ENCODE results near the gene KREMEN1.

KREMEN1 gene

GRCh38 chr22:29163808-29164207, 91.0 kb downstream of the KREMEN1 start:
- H3K36me3 ChIP-seq (ENCODE audit: control insufficient read depth in 1 of 2, insufficient read depth in 2 of 2, low read length in 2 of 2), result no peaks in the 10 kb centered on the region
- H3K9me3 ChIP-seq (ENCODE audit: control insufficient read depth in 1 of 2, low read length in 2 of 2), result no peaks in the 10 kb centered on the region
- H3K4me3 ChIP-seq (ENCODE audit: low read depth in 1 of 2, low read length in 2 of 2), result no peak overlapping the region
- H3K27ac ChIP-seq (ENCODE audit: low read depth, low read length), result no peak overlapping the region
- peaks cover 0 to 9% of the 10 kb centered on the region in 2 donors for H3K4me1 ChIP-seq (ENCODE audit: control insufficient read depth in 1 of 2, insufficient read depth in 2 of 2, low read length in 2 of 2)
- no peak overlapping the region for H3K9ac ChIP-seq (ENCODE audit: low read depth in 1 of 2, low read length in 2 of 2)
- H3K27me3 ChIP-seq (ENCODE audit: control insufficient read depth in 1 of 2, insufficient read depth in 2 of 2, low read length in 2 of 2), result no peaks in the 10 kb centered on the region

- Histone ChIP-seq H3K4me3 (ENCODE audit: low read depth in 1 of 2, low read length in 2 of 2) (no peak overlapping the region), H3K9me3 (ENCODE audit: control insufficient read depth in 1 of 2, low read length in 2 of 2) (no peaks in the 10 kb centered on the region), H3K4me1 (ENCODE audit: control insufficient read depth in 1 of 2, insufficient read depth in 2 of 2, low read length in 2 of 2) (peaks cover 0 to 9% of the 10 kb centered on the region in 2 donors), H3K27me3 (ENCODE audit: control insufficient read depth in 1 of 2, insufficient read depth in 2 of 2, low read length in 2 of 2) (no peaks in the 10 kb centered on the region), H3K9ac (ENCODE audit: low read depth in 1 of 2, low read length in 2 of 2) (no peak overlapping the region), H3K36me3 (ENCODE audit: control insufficient read depth in 1 of 2, insufficient read depth in 2 of 2, low read length in 2 of 2) (no peaks in the 10 kb centered on the region), H3K27ac (ENCODE audit: low read depth, low read length) (no peak overlapping the region)
Measured at GRCh38 chr22:29165321-29166060, 92.7 kb downstream of the KREMEN1 start.

- Histone ChIP-seq H3K36me3 (ENCODE audit: control insufficient read depth in 1 of 2, insufficient read depth in 2 of 2, low read length in 2 of 2) (no peaks in the 10 kb centered on the region), H3K4me1 (ENCODE audit: control insufficient read depth in 1 of 2, insufficient read depth in 2 of 2, low read length in 2 of 2) (peaks cover 0 to 9% of the 10 kb centered on the region in 2 donors), H3K4me3 (ENCODE audit: low read depth in 1 of 2, low read length in 2 of 2) (no peak overlapping the region), H3K27me3 (ENCODE audit: control insufficient read depth in 1 of 2, insufficient read depth in 2 of 2, low read length in 2 of 2) (no peaks in the 10 kb centered on the region), H3K9ac (ENCODE audit: low read depth in 1 of 2, low read length in 2 of 2) (no peak overlapping the region), H3K9me3 (ENCODE audit: control insufficient read depth in 1 of 2, low read length in 2 of 2) (no peaks in the 10 kb centered on the region), H3K27ac (ENCODE audit: low read depth, low read length) (no peak overlapping the region)
Measured at GRCh38 chr22:29166180-29166579, 93.3 kb downstream of the KREMEN1 start.

- H3K9ac ChIP-seq (ENCODE audit: low read depth in 1 of 2, low read length in 2 of 2), result no peak overlapping the region
- peaks cover 0 to 9% of the 10 kb centered on the region in 2 donors for H3K4me1 ChIP-seq (ENCODE audit: control insufficient read depth in 1 of 2, insufficient read depth in 2 of 2, low read length in 2 of 2)
- no peak overlapping the region for H3K4me3 ChIP-seq (ENCODE audit: low read depth in 1 of 2, low read length in 2 of 2)
- H3K9me3 ChIP-seq (ENCODE audit: control insufficient read depth in 1 of 2, low read length in 2 of 2), result no peaks in the 10 kb centered on the region
- no peaks in the 10 kb centered on the region for H3K27me3 ChIP-seq (ENCODE audit: control insufficient read depth in 1 of 2, insufficient read depth in 2 of 2, low read length in 2 of 2)
- H3K36me3 ChIP-seq (ENCODE audit: control insufficient read depth in 1 of 2, insufficient read depth in 2 of 2, low read length in 2 of 2), result no peaks in the 10 kb centered on the region
- no peak overlapping the region for H3K27ac ChIP-seq (ENCODE audit: low read depth, low read length)
Measured at GRCh38 chr22:29167032-29167911, 94.4 kb downstream of the KREMEN1 start.

GRCh38 chr22:29171721-29172120, 98.9 kb downstream of the KREMEN1 start:
- Histone ChIP-seq H3K9ac (ENCODE audit: low read depth in 1 of 2, low read length in 2 of 2) (no peak overlapping the region), H3K9me3 (ENCODE audit: control insufficient read depth in 1 of 2, low read length in 2 of 2) (peaks cover 7 to 8% of the 10 kb centered on the region in 2 donors), H3K4me3 (ENCODE audit: low read depth in 1 of 2, low read length in 2 of 2) (no peak overlapping the region), H3K4me1 (ENCODE audit: control insufficient read depth in 1 of 2, insufficient read depth in 2 of 2, low read length in 2 of 2) (peaks cover 0 to 9% of the 10 kb centered on the region in 2 donors), H3K36me3 (ENCODE audit: control insufficient read depth in 1 of 2, insufficient read depth in 2 of 2, low read length in 2 of 2) (no peaks in the 10 kb centered on the region), H3K27ac (ENCODE audit: low read depth, low read length) (no peak overlapping the region), H3K27me3 (ENCODE audit: control insufficient read depth in 1 of 2, insufficient read depth in 2 of 2, low read length in 2 of 2) (no peaks in the 10 kb centered on the region)

- no peaks in the 10 kb centered on the region for H3K36me3 ChIP-seq (ENCODE audit: control insufficient read depth in 1 of 2, insufficient read depth in 2 of 2, low read length in 2 of 2)
- H3K27ac ChIP-seq (ENCODE audit: low read depth, low read length), result no peak overlapping the region
- no peaks in the 10 kb centered on the region for H3K27me3 ChIP-seq (ENCODE audit: control insufficient read depth in 1 of 2, insufficient read depth in 2 of 2, low read length in 2 of 2)
- peaks cover 0 to 5% of the 10 kb centered on the region in 2 donors for H3K4me1 ChIP-seq (ENCODE audit: control insufficient read depth in 1 of 2, insufficient read depth in 2 of 2, low read length in 2 of 2)
- peaks cover 7 to 8% of the 10 kb centered on the region in 2 donors for H3K9me3 ChIP-seq (ENCODE audit: control insufficient read depth in 1 of 2, low read length in 2 of 2)
- H3K4me3 ChIP-seq (ENCODE audit: low read depth in 1 of 2, low read length in 2 of 2), result no peak overlapping the region
- H3K9ac ChIP-seq (ENCODE audit: low read depth in 1 of 2, low read length in 2 of 2), result no peak overlapping the region
Measured at GRCh38 chr22:29172216-29172615, 99.4 kb downstream of the KREMEN1 start.

- Histone ChIP-seq H3K9ac (ENCODE audit: low read depth in 1 of 2, low read length in 2 of 2) (no peak overlapping the region), H3K4me1 (ENCODE audit: control insufficient read depth in 1 of 2, insufficient read depth in 2 of 2, low read length in 2 of 2) (no peaks in the 10 kb centered on the region), H3K27me3 (ENCODE audit: control insufficient read depth in 1 of 2, insufficient read depth in 2 of 2, low read length in 2 of 2) (no peaks in the 10 kb centered on the region), H3K27ac (ENCODE audit: low read depth, low read length) (no peak overlapping the region), H3K9me3 (ENCODE audit: control insufficient read depth in 1 of 2, low read length in 2 of 2) (peaks cover 7 to 8% of the 10 kb centered on the region in 2 donors), H3K36me3 (ENCODE audit: control insufficient read depth in 1 of 2, insufficient read depth in 2 of 2, low read length in 2 of 2) (no peaks in the 10 kb centered on the region), H3K4me3 (ENCODE audit: low read depth in 1 of 2, low read length in 2 of 2) (no peak overlapping the region)
Measured at GRCh38 chr22:29175312-29175835, 102.5 kb downstream of the KREMEN1 start.

GRCh38 chr22:29183971-29184848, 111.4 kb downstream of the KREMEN1 start:
- no peaks in the 10 kb centered on the region for H3K27me3 ChIP-seq (ENCODE audit: control insufficient read depth in 1 of 2, insufficient read depth in 2 of 2, low read length in 2 of 2)
- no peaks in the 10 kb centered on the region for H3K4me1 ChIP-seq (ENCODE audit: control insufficient read depth in 1 of 2, insufficient read depth in 2 of 2, low read length in 2 of 2)
- no peak overlapping the region for H3K27ac ChIP-seq (ENCODE audit: low read depth, low read length)
- H3K9ac ChIP-seq (ENCODE audit: low read depth in 1 of 2, low read length in 2 of 2), result no peak overlapping the region
- H3K36me3 ChIP-seq (ENCODE audit: control insufficient read depth in 1 of 2, insufficient read depth in 2 of 2, low read length in 2 of 2), result no peaks in the 10 kb centered on the region
- H3K4me3 ChIP-seq (ENCODE audit: low read depth in 1 of 2, low read length in 2 of 2), result no peak overlapping the region
- no peaks in the 10 kb centered on the region for H3K9me3 ChIP-seq (ENCODE audit: control insufficient read depth in 1 of 2, low read length in 2 of 2)

GRCh38 chr22:29184849-29185490, 112.1 kb downstream of the KREMEN1 start:
- Histone ChIP-seq H3K4me1 (ENCODE audit: control insufficient read depth in 1 of 2, insufficient read depth in 2 of 2, low read length in 2 of 2) (no peaks in the 10 kb centered on the region), H3K9ac (ENCODE audit: low read depth in 1 of 2, low read length in 2 of 2) (no peak overlapping the region), H3K36me3 (ENCODE audit: control insufficient read depth in 1 of 2, insufficient read depth in 2 of 2, low read length in 2 of 2) (no peaks in the 10 kb centered on the region), H3K9me3 (ENCODE audit: control insufficient read depth in 1 of 2, low read length in 2 of 2) (no peaks in the 10 kb centered on the region), H3K4me3 (ENCODE audit: low read depth in 1 of 2, low read length in 2 of 2) (no peak overlapping the region), H3K27ac (ENCODE audit: low read depth, low read length) (no peak overlapping the region), H3K27me3 (ENCODE audit: control insufficient read depth in 1 of 2, insufficient read depth in 2 of 2, low read length in 2 of 2) (no peaks in the 10 kb centered on the region)

Measured in duodenal mucosa (tissue), 2 donors.